HUES48 (cell line): Measurements from ENCODE around the gene ZFAND2B.
"Not testable (repeated sequence)": the region's sequence is repeated elsewhere in the genome, so short reads cannot be mapped to it uniquely, and the experiment has no call there.

ENCODE experiments used
- H3K27ac ChIP-seq: one replicate; pipeline ENCODE4 v1.7.0; 2013; ENCODE audit warnings: low read depth, low read length, inconsistent platforms
- H3K27me3 ChIP-seq: 2 replicates; pipeline ENCODE4 v1.6.1; 2013; ENCODE audit warnings: mild to moderate bottlenecking, low read length; ENCODE audit not compliant: control insufficient read depth, insufficient read depth
- H3K36me3 ChIP-seq: 2 replicates; pipeline ENCODE4 v1.6.1; 2013; ENCODE audit warnings: low read length; ENCODE audit not compliant: control insufficient read depth, insufficient read depth
- H3K4me1 ChIP-seq: 2 replicates; pipeline ENCODE4 v1.6.1; 2013; ENCODE audit warnings: mild to moderate bottlenecking, low read length; ENCODE audit not compliant: control insufficient read depth, insufficient read depth
- H3K4me3 ChIP-seq: 2 replicates; pipeline ENCODE4 v1.5.1; 2013; ENCODE audit warnings: mild to moderate bottlenecking, low read depth, low read length
- H3K9ac ChIP-seq: 2 replicates; pipeline ENCODE4 v1.6.1; 2013; ENCODE audit warnings: mild to moderate bottlenecking, low read depth, low read length, moderate library complexity
- H3K9me3 ChIP-seq: 2 replicates; pipeline ENCODE4 v1.6.1; 2013; ENCODE audit warnings: low read length; ENCODE audit not compliant: control insufficient read depth, insufficient read depth

ZFAND2B gene

DNA sequence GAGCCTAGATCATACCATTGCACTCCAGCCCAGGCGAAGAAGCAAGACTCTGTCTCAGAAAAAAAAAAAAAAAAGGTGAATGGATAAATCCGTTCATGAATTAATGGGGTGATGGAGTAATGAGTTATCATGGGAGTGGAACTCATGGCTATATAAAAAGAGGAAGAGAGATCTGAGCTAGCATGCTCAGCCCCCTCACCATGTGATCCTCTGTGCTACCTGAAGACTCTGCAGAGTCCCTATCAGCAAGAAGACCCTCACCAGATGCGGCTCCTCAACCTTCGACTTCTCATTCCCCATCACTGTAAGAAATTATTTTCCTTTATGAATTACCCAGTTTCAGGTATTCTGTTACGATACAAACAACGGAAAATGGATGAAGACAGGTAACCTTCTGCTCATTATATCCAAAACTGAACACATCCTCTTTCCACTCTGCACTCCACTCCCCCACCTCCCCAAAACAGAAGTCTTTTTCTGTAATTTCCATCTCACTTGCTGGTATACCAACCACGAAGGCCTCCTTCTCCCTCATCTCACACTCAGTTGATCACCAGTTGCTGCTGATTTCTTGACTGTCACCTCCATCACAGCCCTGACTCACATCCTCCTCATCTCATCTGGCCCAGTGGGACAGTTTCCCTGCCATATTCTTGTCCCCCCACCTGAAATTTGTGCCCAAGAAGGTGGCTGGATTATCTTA lies 19.7 kb upstream of the ZFAND2B start:
- Histone ChIP-seq H3K27ac (no peak overlapping the region), H3K36me3 (peaks cover 25% of the 10 kb centered on the region), H3K9ac (no peak overlapping the region), H3K4me1 (no peaks in the 10 kb centered on the region), H3K9me3 (no peaks in the 10 kb centered on the region), H3K27me3 (no peaks in the 10 kb centered on the region), H3K4me3 (no peak overlapping the region)

DNA sequence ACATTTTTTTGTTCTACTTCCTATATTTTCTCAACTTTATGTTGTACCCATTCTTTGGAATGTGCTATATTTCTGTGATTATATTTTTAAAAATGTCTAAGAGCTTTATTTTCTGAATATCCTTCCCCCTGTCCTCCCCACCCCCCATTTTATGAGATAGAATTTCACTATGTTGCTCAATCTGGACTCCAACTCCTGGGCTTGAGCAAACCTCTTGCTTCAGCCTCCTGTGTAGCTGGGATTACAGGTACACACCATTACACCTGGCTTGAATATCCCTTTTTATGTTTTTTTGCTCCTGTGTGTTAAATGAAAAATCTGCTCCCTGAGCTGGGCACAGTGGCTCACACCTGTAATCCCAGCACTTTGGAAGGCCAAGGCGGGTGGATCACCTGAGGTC lies 9.2 kb upstream of the ZFAND2B start:
- H3K9ac ChIP-seq = no peak overlapping the region
- H3K4me3 ChIP-seq = no peak overlapping the region
- no peaks in the 10 kb centered on the region for H3K36me3 ChIP-seq
- no peaks in the 10 kb centered on the region for H3K9me3 ChIP-seq
- H3K27me3 ChIP-seq = no peaks in the 10 kb centered on the region
- no peaks in the 10 kb centered on the region for H3K4me1 ChIP-seq
- H3K27ac ChIP-seq = no peak overlapping the region

DNA sequence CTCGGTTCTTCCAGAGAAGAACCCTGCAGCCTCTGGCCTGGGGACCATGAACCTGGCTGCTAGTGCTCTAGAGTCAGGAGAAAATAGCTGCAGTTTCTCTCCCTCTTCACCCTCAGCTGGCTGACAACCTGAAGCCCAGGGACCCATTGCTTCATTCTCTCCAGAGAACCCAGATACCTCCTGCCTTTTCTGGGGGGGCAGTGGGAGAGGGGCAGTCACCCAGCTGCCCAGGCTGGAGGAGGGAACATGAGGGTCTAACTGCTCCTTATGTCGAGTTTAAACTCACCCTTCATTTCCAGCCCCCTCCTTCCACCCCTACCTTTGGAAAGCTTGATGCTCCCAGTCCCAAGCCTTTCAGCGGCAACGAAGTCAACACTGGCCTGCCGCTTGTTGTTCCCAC lies 7.6 kb upstream of the ZFAND2B start:
- Histone ChIP-seq H3K36me3 (no peaks in the 10 kb centered on the region), H3K4me3 (no peak overlapping the region), H3K9ac (no peak overlapping the region)

DNA sequence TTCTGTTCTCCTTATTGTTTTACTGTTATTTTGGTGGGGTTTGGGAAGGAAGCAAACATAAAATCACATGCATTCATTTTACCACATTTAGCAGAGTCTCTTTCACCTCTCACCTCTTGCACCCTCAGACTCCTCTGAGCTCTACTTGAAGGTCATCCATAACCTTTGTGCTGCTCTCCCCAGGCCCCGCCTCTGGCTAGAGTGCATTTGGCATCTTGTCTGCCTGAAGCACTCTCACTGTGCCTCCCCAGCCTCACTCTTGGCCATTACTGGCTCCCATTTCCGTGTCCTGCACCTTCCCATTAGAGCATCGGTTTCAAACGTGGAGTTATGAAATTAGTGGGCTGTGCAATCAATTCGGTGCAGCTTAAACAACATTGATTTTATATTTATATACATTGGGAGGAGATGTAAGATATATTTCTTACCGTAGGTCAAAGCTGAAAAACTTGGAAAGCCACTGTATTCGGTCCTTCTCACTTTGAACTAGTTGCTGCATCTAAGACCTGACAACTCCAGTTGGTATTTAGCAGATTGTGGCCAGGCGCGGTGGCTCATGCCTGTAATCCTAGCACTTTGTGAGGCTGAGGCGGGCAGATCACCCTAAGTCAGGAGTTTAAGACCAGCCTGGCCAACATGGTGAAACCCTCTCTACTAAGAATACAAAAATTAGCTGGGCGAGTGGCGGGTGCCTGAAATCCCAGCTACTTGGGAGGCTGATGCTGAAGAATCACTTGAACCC lies 6.9 kb upstream of the ZFAND2B start:
- Histone ChIP-seq H3K9ac (no peak overlapping the region), H3K27ac (no peak overlapping the region), H3K36me3 (no peaks in the 10 kb centered on the region), H3K4me3 (no peak overlapping the region), H3K4me1 (no peaks in the 10 kb centered on the region), H3K27me3 (no peaks in the 10 kb centered on the region), H3K9me3 (no peaks in the 10 kb centered on the region)

More for the DNA sequence above, 7.6 kb upstream of the ZFAND2B start:
- H3K27ac ChIP-seq = no peak overlapping the region
- H3K4me1 ChIP-seq = no peaks in the 10 kb centered on the region
- H3K27me3 ChIP-seq = no peaks in the 10 kb centered on the region
- H3K9me3 ChIP-seq = no peaks in the 10 kb centered on the region

DNA sequence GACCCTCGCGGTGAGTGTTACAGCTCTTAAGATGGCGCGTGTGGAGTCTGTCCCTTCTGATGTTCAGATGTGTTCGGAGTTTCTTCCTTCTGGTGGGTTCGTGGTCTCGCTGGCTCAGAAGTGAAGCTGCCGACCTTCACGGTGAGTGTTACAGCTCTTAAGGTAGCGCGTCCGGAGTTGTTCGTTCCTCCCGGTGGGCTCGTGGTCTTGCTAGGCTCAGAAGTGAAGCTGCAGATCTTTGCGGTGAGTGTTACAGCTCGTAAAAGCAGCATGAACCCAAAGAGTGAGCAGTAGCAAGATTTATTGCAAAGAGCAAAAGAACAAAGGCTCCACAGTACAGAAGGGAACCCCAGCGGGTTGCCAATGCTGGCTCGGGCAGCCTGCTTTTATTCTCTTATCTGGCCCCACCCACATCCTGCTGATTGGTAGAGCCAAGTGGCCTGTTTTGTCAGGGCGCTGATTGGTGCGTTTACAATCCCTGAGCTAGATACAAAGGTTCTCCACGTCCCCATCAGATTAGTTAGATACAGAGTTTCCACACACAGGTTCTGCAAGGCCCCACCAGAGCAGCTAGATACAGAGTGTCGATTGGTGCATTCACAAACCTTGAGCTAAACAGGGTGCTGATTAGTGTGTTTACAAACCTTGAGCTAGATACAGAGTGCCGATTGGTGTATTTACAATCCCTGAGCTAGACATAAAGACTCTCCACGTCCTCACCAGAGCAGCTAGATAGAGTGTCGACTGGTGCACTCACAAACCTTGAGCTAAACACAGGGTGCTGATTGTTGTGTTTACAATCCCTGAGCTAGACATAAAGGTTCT lies 5.9 kb upstream of the ZFAND2B start:
- not testable (repeated sequence) for H3K27ac ChIP-seq, H3K4me3 ChIP-seq, H3K9me3 ChIP-seq, H3K4me1 ChIP-seq, H3K9ac ChIP-seq, H3K36me3 ChIP-seq, H3K27me3 ChIP-seq

DNA sequence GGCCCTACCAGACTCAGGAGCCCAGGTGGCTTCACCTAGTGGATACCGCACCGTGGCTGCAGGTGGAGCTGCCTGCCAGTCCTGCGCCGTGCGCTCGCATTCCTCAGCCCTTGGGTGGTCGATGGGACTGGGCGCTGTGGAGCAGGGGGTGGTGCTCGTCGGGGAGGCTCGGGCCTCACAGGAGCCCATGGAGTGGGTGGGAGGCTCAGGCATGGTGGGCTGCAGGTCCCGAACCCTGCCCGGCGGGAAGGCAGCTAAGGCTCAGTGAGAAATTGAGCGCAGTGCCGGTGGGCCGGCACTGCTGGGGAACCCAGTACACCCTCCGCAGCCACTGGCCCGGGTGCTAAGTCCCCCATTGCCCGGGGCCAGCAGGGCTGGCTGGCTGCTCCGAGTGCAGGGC lies 5.3 kb upstream of the ZFAND2B start:
- H3K9me3 ChIP-seq, H3K27me3 ChIP-seq, H3K36me3 ChIP-seq, H3K9ac ChIP-seq, H3K27ac ChIP-seq, H3K4me1 ChIP-seq, H3K4me3 ChIP-seq: not testable (repeated sequence)

DNA sequence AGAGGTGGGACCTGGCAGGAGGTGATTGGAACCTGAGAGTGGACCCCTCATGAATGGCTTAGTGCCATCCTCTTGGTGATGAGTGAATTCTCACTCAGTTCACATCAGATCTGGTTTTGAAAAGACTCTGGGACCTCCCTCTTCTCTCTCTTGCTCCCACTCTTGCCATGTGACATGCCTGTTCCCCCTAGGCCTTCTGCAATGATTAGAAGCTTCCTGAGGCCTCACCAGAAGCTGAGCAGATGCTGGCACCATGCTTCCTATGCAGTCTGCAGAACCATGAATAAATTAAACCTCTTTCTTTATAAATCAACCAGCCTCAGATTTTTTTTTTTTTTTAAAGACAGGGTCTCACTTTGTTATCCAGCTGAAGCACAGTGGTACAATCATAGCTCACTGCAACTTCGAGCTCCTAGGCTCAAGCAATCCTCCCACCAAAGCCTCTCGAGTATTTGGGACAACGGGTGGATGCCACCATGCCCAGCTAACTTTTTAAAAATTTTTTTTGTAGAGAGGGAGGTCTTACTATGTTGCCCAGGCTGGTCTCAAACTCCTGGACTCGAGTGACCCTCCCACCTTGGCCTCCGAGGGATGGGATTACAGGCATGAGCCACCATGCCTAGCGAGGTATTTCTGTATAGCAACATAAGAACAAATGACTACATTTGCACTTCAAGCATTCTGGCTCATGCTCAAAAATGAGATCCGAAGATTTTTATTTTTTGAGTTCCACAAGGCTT lies 2.0 kb upstream of the ZFAND2B start:
- H3K27ac ChIP-seq = no peak overlapping the region
- H3K4me1 ChIP-seq = 0 out of 2 replicates have a peak, but pooled peaks cover 5% of the 10 kb centered on the region
- no peaks in the 10 kb centered on the region for H3K27me3 ChIP-seq
- H3K9ac ChIP-seq = no peak overlapping the region
- H3K4me3 ChIP-seq = no peak overlapping the region
- peaks cover 19% of the 10 kb centered on the region for H3K36me3 ChIP-seq
- H3K9me3 ChIP-seq = no peaks in the 10 kb centered on the region

DNA sequence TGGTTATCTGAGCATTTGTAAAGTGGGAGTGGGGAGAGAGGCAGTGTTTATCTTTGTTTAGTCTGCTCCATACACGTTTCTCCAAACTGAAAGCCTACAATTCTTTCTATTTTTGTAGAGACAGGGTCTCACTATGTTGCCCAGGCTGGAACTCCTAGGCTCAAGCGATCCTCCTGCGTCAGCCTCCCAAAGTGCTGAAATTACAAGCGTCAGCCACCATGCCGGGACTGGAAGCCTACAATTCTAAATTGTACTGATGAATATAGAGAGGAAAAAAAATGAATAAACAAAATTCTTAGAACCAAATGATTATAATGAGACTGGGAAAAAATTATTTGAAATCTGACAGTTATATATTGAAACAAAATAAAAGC lies 1.4 kb upstream of the ZFAND2B start:
- peaks cover 24% of the 10 kb centered on the region for H3K36me3 ChIP-seq
- no peak overlapping the region for H3K27ac ChIP-seq
- H3K4me3 ChIP-seq = no peak overlapping the region
- no peaks in the 10 kb centered on the region for H3K27me3 ChIP-seq
- no peaks in the 10 kb centered on the region for H3K9me3 ChIP-seq
- 0 out of 2 replicates have a peak, but pooled peaks cover 5% of the 10 kb centered on the region for H3K4me1 ChIP-seq
- H3K9ac ChIP-seq = no peak overlapping the region

DNA sequence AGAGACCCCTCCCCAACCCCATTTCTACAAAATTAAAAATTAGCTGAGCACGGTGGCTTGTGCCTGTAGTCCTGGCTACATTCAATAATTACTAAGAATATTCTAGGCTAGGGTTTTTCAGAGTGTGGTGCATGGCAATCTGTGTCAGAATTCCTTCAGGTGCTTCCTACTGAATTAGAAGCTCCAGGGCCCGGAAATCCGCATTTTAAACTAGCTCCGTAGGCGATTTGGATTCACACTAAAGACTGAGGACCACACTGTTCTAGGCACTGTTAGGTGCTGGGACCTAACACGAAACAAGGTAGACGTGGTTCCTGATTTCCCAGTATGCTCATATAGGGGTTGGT lies 628 bp upstream of the ZFAND2B start:
- Histone ChIP-seq H3K9me3 (no peaks in the 10 kb centered on the region), H3K4me3 (peak overlapping the region; percentile 72), H3K9ac (peak overlapping the region; percentile 47; the same call in 1 of the 2 replicates), H3K27ac (no peak overlapping the region), H3K4me1 (0 out of 2 replicates have a peak, but pooled peaks cover 5% of the 10 kb centered on the region), H3K36me3 (peaks cover 32% of the 10 kb centered on the region), H3K27me3 (no peaks in the 10 kb centered on the region)

DNA sequence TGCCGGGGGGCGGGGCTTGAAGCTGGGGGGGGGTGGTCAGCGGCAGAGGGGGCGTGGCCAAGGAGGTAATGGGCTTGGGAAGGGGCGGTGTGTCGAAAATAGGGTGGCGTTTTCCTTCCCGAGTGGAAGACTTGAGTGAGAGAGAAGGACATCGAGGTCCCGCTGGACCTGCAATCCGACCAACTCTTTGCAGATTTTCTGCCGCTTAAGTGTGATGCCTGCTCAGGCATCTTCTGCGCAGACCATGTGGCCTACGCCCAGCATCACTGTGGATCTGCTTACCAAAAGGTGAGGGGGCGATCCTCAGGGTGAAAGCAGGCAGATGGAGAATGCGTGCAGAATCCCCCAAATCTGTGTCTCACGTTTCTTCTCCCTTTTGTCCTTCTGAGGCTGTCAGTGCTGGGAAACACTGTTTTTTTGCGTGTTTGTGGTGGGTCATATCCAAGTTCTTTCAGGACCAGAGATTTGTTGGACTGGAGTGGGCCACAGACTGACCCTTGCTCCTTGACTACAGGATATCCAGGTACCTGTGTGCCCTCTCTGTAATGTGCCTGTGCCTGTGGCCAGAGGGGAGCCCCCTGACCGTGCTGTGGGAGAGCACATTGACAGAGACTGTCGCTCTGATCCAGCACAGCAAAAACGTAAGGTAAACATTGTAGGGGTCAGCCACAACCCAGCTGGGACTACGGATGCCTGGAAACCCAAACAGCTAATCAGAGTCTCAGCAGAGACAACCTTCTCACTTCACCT lies 727 bp downstream of the ZFAND2B start:
- no peak overlapping the region for H3K9ac ChIP-seq
- H3K27ac ChIP-seq = peak overlapping the region; percentile 91
- 0 out of 2 replicates have a peak, but pooled peaks cover 5% of the 10 kb centered on the region for H3K4me1 ChIP-seq
- H3K9me3 ChIP-seq = no peaks in the 10 kb centered on the region
- H3K4me3 ChIP-seq = peak overlapping the region; percentile 72
- H3K27me3 ChIP-seq = no peaks in the 10 kb centered on the region
- H3K36me3 ChIP-seq = peaks cover 40% of the 10 kb centered on the region
